Uterus (tissue), 4 donors: ENCODE results near the gene GPR155. TPM values are rescaled to one million over a fixed set of nuclear protein-coding genes. Genes with fewer than 3 reads are reported as not detected.
"Not testable (repeated sequence)": the region's sequence is repeated elsewhere in the genome, so short reads cannot be mapped to it uniquely, and the experiment has no call there.

Experiments
- DNase-seq, 2 donors: peaks; one replicate each; pipeline ENCODE4 v3.0.0-alpha.2; 2019 to 2020
- H3K27ac ChIP-seq, 2 donors: fragments of 200-600 bp; sonication (generic); 1 replicate in 1 of 2; 2 replicates in 1 of 2; pipeline ENCODE4 v1.5.1; 2016 to 2018
- H3K27me3 ChIP-seq, 2 donors: fragments of 200-600 bp; sonication (generic); one replicate each; pipeline ENCODE4 v1.5.1; 2018 to 2019; ENCODE audit warnings: control low read depth in 1 of 2
- H3K36me3 ChIP-seq, 2 donors: fragments of 200-600 bp; sonication (generic); one replicate each; pipeline ENCODE4 v1.5.1; 2019; ENCODE audit warnings: control low read depth in 1 of 2
- H3K4me1 ChIP-seq, 2 donors: fragments of 200-600 bp; sonication (generic); one replicate each; pipeline ENCODE4 v1.5.1; 2018 to 2019; ENCODE audit warnings: control low read depth in 1 of 2
- H3K4me3 ChIP-seq, 2 donors: fragments of 200-600 bp; sonication (generic); 1 replicate in 1 of 2; 2 replicates in 1 of 2; pipeline ENCODE4 v1.5.1; 2018 to 2019; ENCODE audit warnings: mild to moderate bottlenecking in 1 of 2
- H3K9me3 ChIP-seq, 2 donors: fragments of 200-600 bp; sonication (generic); one replicate each; pipeline ENCODE4 v1.5.1; 2019; ENCODE audit warnings: control low read depth in 1 of 2
- CTCF ChIP-seq, 4 experiments: fragments of 200-600 bp in 2 of 4; fragments of 450-650 bp in 2 of 4; sonication (generic) in 2 of 4; IDR thresholded peaks; one replicate each; pipeline ENCODE4 v1.5.1; 2016 to 2019; ENCODE audit warnings: antibody characterized with exemption in 4 of 4, mild to moderate bottlenecking in 2 of 4, moderate library complexity in 1 of 4
- POLR2A ChIP-seq, 2 donors: fragments of 450-650 bp; IDR thresholded peaks; one replicate each; pipeline ENCODE4 v1.6.1; 2016; ENCODE audit warnings: antibody characterized with exemption in 2 of 2, mild to moderate bottlenecking in 1 of 2, moderate library complexity in 1 of 2
- intact Hi-C: fragments of 100-400 bp; cut with DNase I; formaldehyde crosslinking; loops from one replicate; pipeline ENCODE4 v1.15.1; 2023; ENCODE audit warnings: low total_unique reads
- total RNA-seq, 4 donors: library from RNA; depleted of rRNA in 3 of 4; stranded (reverse); fragments of >200 nt in 3 of 4; gene quantifications; one replicate each; pipeline versions ENCODE4 v1.1.0 to v1.2.4, GENCODE V29; 2014 to 2023
- donor health status: DM: yes; HTN: yes; CAD: no.

Gene GPR155
- total RNA-seq, 4 donors from 2014 or later, result 2.3 to 6.6 (median 4.6) TPM

GRCh38 chr2:174389542-174389941 lies 97.3 kb downstream of the GPR155 start:
- H3K4me3 ChIP-seq, result no peak overlapping the region
- H3K9me3 ChIP-seq, result no peaks in the 10 kb centered on the region
- H3K4me1 ChIP-seq, result peaks cover 0 to 14% of the 10 kb centered on the region in 2 donors
- DNase-seq, result no peak
- TF ChIP-seq POLR2A (IDR thresholded peaks at IDR 0.05) (no peak), CTCF (IDR thresholded peaks at IDR 0.05) (no peak)
- H3K27me3 ChIP-seq, result no peaks in the 10 kb centered on the region
- H3K36me3 ChIP-seq, result no peaks in the 10 kb centered on the region
- no peak overlapping the region for H3K27ac ChIP-seq
- intact Hi-C loops, result no loop called here

GRCh38 chr2:174388706-174389105 lies 98.1 kb downstream of the GPR155 start:
- intact Hi-C loops, H3K9me3 ChIP-seq, H3K36me3 ChIP-seq, H3K4me3 ChIP-seq, H3K4me1 ChIP-seq, H3K27ac ChIP-seq, DNase-seq, H3K27me3 ChIP-seq: not testable (repeated sequence)

GRCh38 chr2:174385201-174385600 lies 101.6 kb downstream of the GPR155 start:
- H3K4me1 ChIP-seq, result no peaks in the 10 kb centered on the region
- DNase-seq, result no peak
- TF ChIP-seq POLR2A (IDR thresholded peaks at IDR 0.05), result no peak
- no peak overlapping the region for H3K4me3 ChIP-seq
- H3K36me3 ChIP-seq, result no peaks in the 10 kb centered on the region
- no peaks in the 10 kb centered on the region for H3K27me3 ChIP-seq
- intact Hi-C loops, result no loop called here
- H3K27ac ChIP-seq, result no peak overlapping the region
- H3K9me3 ChIP-seq, result no peaks in the 10 kb centered on the region

DNA sequence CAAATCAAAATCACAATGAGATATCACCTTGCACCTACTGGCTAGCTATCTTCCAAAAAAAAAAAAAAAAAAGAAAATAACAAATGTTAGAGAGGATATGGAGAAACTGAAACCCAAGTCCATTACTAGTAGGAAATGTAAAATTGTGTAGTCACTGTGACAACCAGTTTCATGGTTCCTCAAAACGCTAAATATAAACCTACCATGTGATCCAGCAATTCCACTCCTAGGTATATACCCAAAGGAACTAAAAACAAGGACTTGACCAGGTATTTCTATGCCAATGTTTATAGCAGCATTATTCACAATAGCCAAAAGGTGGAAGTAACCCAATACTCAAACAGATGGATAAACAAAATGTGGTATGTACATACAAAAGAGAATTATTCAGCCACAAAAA lies 103.0 kb downstream of the GPR155 start:
- Histone ChIP-seq H3K27ac (no peak overlapping the region), H3K27me3 (no peaks in the 10 kb centered on the region), H3K36me3 (no peaks in the 10 kb centered on the region), H3K9me3 (no peaks in the 10 kb centered on the region), H3K4me3 (no peak overlapping the region), H3K4me1 (no peaks in the 10 kb centered on the region)
- no peak for DNase-seq
- no peak for TF ChIP-seq CTCF (IDR thresholded peaks at IDR 0.05)
- TF ChIP-seq POLR2A (IDR thresholded peaks at IDR 0.05), result no peak
- intact Hi-C loops, result no loop called here

Other genes starting within 250 kb of the GPR155 start
- 10 to 100 TPM in 3 of 4 donors, 1 to 10 TPM in 1; 8.5 to 68.2 (median 43.2) TPM for gene OLA1, start 238.5 kb downstream of the GPR155 start, total RNA-seq
- not detected for gene SP9, start 152.1 kb downstream of the GPR155 start, total RNA-seq
- gene SCRN3, start 91.3 kb downstream of the GPR155 start, total RNA-seq, result 10 to 100 TPM in 3 of 4 donors, 1 to 10 TPM in 1; 2.6 to 46.8 (median 16.2) TPM
- gene WIPF1, start 110.8 kb upstream of the GPR155 start, total RNA-seq, result 10 to 100 TPM; 12.3 to 61.9 (median 26.3) TPM